GM12892 (cell line): ENCODE data around the gene ARHGEF16.

Source experiments
- POLR2A ChIP-seq: IDR thresholded peaks from 2 replicates; pipeline ENCODE4 v1.6.1; 2011; ENCODE audit warnings: low read depth, low read length, control low read depth
- TAF1 ChIP-seq: IDR thresholded peaks from 2 replicates; pipeline ENCODE4 v1.6.1; 2011; ENCODE audit warnings: low read depth, mild to moderate bottlenecking, control low read depth, low read length, borderline replicate concordance

- TF ChIP-seq POLR2A, result no peak
- TF ChIP-seq TAF1, result no peak
Measured at GRCh38 chr1:3456964-3457909, 2.8 kb downstream of the ARHGEF16 start.
